HepG2 (cell line): ENCODE data around the gene HSPB6. TPM values are rescaled to one million over a fixed set of nuclear protein-coding genes. Genes with fewer than 3 reads are reported as not detected.

Source experiments
- AKAP8 ChIP-seq: sonication (generic); formaldehyde crosslinking; IDR thresholded peaks from 2 replicates; pipeline ENCODE4 v1.5.1; 2020; ENCODE audit warnings: mild to moderate bottlenecking, missing genetic modification reagents
- IKZF1 ChIP-seq: fragments of 450-650 bp; IDR thresholded peaks from 2 replicates; pipeline ENCODE4 v1.7.1; 2016
- IRF9 ChIP-seq: sonication (generic); formaldehyde crosslinking; IDR thresholded peaks from 2 replicates; pipeline ENCODE4 v1.8.0; 2022; ENCODE audit warnings: missing genetic modification reagents, mild to moderate bottlenecking, borderline replicate concordance
- KDM5A ChIP-seq: fragments of 200-600 bp; sonication (generic); IDR thresholded peaks from 2 replicates; pipeline ENCODE4 v1.7.0; 2018; ENCODE audit warnings: antibody characterized with exemption, mild to moderate bottlenecking, low read length, borderline replicate concordance
- KLF12 ChIP-seq: sonication (generic); formaldehyde crosslinking; IDR thresholded peaks from 2 replicates; pipeline ENCODE4 v1.4.0; 2020; ENCODE audit warnings: missing genetic modification reagents, borderline replicate concordance
- MBD4 ChIP-seq: IDR thresholded peaks from 2 replicates; pipeline ENCODE4 v1.6.1; 2012; ENCODE audit warnings: low read length, inconsistent platforms, borderline replicate concordance
- NFKB2 ChIP-seq: sonication (generic); formaldehyde crosslinking; IDR thresholded peaks from 2 replicates; pipeline ENCODE4 v1.4.0; 2020; ENCODE audit warnings: missing genetic modification reagents, borderline replicate concordance
- SNAPC2 ChIP-seq: sonication (generic); formaldehyde crosslinking; IDR thresholded peaks from 2 replicates; pipeline ENCODE4 v1.8.1; 2022; ENCODE audit warnings: mild to moderate bottlenecking, missing genetic modification reagents
- TEAD3 ChIP-seq: optimal IDR thresholded peaks from 2 replicates; pipeline ENCODE3; 2016; ENCODE audit warnings: borderline replicate concordance
- XBP1 ChIP-seq: sonication (generic); formaldehyde crosslinking; IDR thresholded peaks from 2 replicates; pipeline ENCODE4 v1.5.0; 2020; ENCODE audit warnings: missing genetic modification reagents
- YY1 ChIP-seq: IDR thresholded peaks from 2 replicates; pipeline ENCODE4 v1.6.1; 2011; ENCODE audit warnings: low read length, low read depth, moderate library complexity, mild to moderate bottlenecking; ENCODE audit not compliant: insufficient read depth, insufficient replicate concordance
- ZBTB40 ChIP-seq, 2 experiments: fragments of 450-650 bp in 1 of 2; sonication (generic) in 1 of 2; formaldehyde crosslinking in 1 of 2; IDR thresholded peaks; 2 replicates each; pipeline versions ENCODE4 v1.6.1 to v1.8.0; 2016 to 2022; ENCODE audit warnings: antibody characterized with exemption in 1 of 2, mild to moderate bottlenecking in 1 of 2, missing genetic modification reagents in 1 of 2
- ZBTB44 ChIP-seq: sonication (generic); formaldehyde crosslinking; IDR thresholded peaks from 2 replicates; pipeline ENCODE4 v1.4.0; 2020; ENCODE audit warnings: missing genetic modification reagents
- ZMYM3 ChIP-seq: sonication (generic); formaldehyde crosslinking; IDR thresholded peaks from 2 replicates; pipeline ENCODE4 v1.5.1; 2020; ENCODE audit warnings: mild to moderate bottlenecking, missing genetic modification reagents
- ZNF234 ChIP-seq: sonication (generic); formaldehyde crosslinking; conservative IDR thresholded peaks from 2 replicates; pipeline ENCODE4 v1.5.1; 2020; ENCODE audit warnings: mild to moderate bottlenecking, missing genetic modification reagents
- ZNF383 ChIP-seq: sonication (generic); formaldehyde crosslinking; IDR thresholded peaks from 2 replicates; pipeline ENCODE4 v1.4.0; 2020; ENCODE audit warnings: missing genetic modification reagents, mild to moderate bottlenecking, borderline replicate concordance
- ZNF530 ChIP-seq: sonication (generic); formaldehyde crosslinking; IDR thresholded peaks from 2 replicates; pipeline ENCODE4 v1.5.0; 2020; ENCODE audit warnings: low read depth, mild to moderate bottlenecking, missing genetic modification reagents
- ZNF563 ChIP-seq: sonication (generic); formaldehyde crosslinking; IDR thresholded peaks from 2 replicates; pipeline ENCODE4 v1.8.0; 2022; ENCODE audit warnings: mild to moderate bottlenecking, moderate library complexity, missing genetic modification reagents
- ZNF615 ChIP-seq: sonication (generic); formaldehyde crosslinking; IDR thresholded peaks from 2 replicates; pipeline ENCODE4 v1.5.0; 2020; ENCODE audit warnings: mild to moderate bottlenecking, missing genetic modification reagents, borderline replicate concordance
- ZNF746 ChIP-seq: sonication (generic); formaldehyde crosslinking; IDR thresholded peaks from 2 replicates; pipeline ENCODE4 v1.8.0; 2022; ENCODE audit warnings: mild to moderate bottlenecking, missing genetic modification reagents
- polyA plus RNA-seq, 8 experiments: library from polyadenylated mRNA; depleted of rRNA in 3 of 8; stranded (reverse) in 7 of 8; unstranded in 1 of 8; fragments of >200 nt; fragmentation: Illumina TruSeq in 4 of 8; extraction: Trizol in 4 of 8; gene quantifications; 2 replicates each; pipeline versions ENCODE4 v1.2.1 to v1.2.3, GENCODE V29; 2011 to 2016; ENCODE audit warnings: low read depth in 4 of 8, missing spikeins in 1 of 8, mixed read lengths in 1 of 8; ENCODE audit not compliant: insufficient read depth in 1 of 8
- total RNA-seq, 5 experiments: library from RNA; depleted of rRNA; stranded (reverse); fragments of >200 nt; fragmentation: Illumina TruSeq; extraction: Trizol; gene quantifications; 2 replicates each; pipeline ENCODE4 v1.2.3, GENCODE V29; 2016; ENCODE audit warnings: low read depth in 1 of 5

Gene HSPB6
- total and polyA plus RNA-seq, 2 of the 13 experiments (the other 11 are each of a cell fraction or from before 2014, with no cell fraction given): 0.18 TPM; not detected in 1

GRCh38 chr19:35797663-35798062, 40.8 kb upstream of the HSPB6 start (continued):
- TF ChIP-seq ZBTB40 (IDR thresholded peaks at IDR 0.05): no peak
- peak; percentile 70; the same call in 1 of the 2 replicates for TF ChIP-seq ZBTB40 (CRISPR knock-in tag; IDR thresholded peaks at IDR 0.05)
- no peak for TF ChIP-seq ZNF234 (CRISPR knock-in tag)
- no peak for TF ChIP-seq YY1
- no peak for TF ChIP-seq TEAD3
- TF ChIP-seq IKZF1: no peak
- no peak for TF ChIP-seq ZBTB44 (CRISPR knock-in tag)
- TF ChIP-seq ZNF615: no peak
- no peak for TF ChIP-seq ZNF383
- peak; percentile 93; the same call in 1 of the 2 replicates for TF ChIP-seq AKAP8
- TF ChIP-seq ZNF746 (CRISPR knock-in tag): no peak
- no peak for TF ChIP-seq KDM5A
- peak; percentile 53; the same call in 1 of the 2 replicates for TF ChIP-seq ZNF563 (CRISPR knock-in tag)
- TF ChIP-seq ZNF530 (CRISPR knock-in tag): no peak
- TF ChIP-seq MBD4: no peak
- TF ChIP-seq SNAPC2 (CRISPR knock-in tag): no peak
- TF ChIP-seq IRF9 (CRISPR knock-in tag): 0 out of 2 replicates have a peak, but pooled peaks have one; percentile 28
- no peak for TF ChIP-seq XBP1 (CRISPR knock-in tag)
- no peak for TF ChIP-seq KLF12
- TF ChIP-seq NFKB2: peak; percentile 83; the same call in 1 of the 2 replicates
- no peak for TF ChIP-seq ZMYM3 (CRISPR knock-in tag)
